ENCODE data around the gene ITPRIP.

ITPRIP gene

DNA sequence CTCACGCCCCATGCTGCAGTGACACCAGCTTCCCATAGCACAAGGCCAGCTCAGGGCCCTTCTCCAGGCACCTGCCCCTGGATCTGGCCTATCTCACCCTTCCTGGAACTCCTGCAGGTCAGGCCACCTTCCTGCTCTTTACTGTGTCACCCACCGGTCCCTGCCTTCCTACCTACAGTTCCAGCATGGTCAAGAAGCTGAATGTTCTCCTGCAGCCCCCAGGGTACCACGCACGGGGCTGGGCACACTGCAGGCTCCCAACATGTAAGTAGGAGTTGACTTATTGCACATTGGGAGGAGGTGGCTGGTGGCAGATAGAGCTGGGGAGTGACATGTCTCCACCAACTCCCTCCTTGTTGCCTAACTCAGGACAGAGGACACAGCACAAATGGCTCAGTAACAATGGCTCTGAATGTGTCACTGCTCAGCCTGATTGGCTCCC lies 14.5 kb downstream of the ITPRIP start:
- Mint-ChIP-seq H3K36me3 (peaks cover 7% of the 10 kb centered on the region), H3K4me3 (peak overlapping the region; percentile 76), H3K9me3 (no peaks in the 10 kb centered on the region), H3K27ac (peak overlapping the region; percentile 95), H3K4me1 (peaks cover 100% of the 10 kb centered on the region), H3K27me3 (no peaks in the 10 kb centered on the region)

- Mint-ChIP-seq H3K36me3 (peaks cover 7% of the 10 kb centered on the region), H3K27ac (peak overlapping the region; percentile 92), H3K27me3 (no peaks in the 10 kb centered on the region), H3K9me3 (no peaks in the 10 kb centered on the region), H3K4me3 (peak overlapping the region; percentile 76), H3K4me1 (peaks cover 100% of the 10 kb centered on the region)
Measured at GRCh38 chr10:104323085-104323484, 15.2 kb downstream of the ITPRIP start.

DNA sequence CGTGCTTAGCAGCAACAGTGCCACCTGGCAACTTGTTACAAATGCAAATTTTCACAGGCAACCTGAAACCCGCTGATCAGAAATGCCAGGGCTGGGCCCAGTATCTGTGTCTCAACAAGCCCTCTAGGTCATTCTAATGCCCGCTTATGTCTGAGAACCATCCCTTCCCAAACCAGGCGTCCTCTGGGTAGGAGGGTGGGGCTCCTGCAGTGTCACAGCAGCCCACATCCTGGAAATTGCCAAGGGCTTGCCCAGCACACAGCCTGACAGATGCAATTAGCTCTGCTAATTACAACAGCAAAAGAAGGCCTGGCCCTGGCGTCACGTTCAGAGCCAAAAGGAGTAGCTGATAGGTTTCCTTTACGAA lies 15.9 kb downstream of the ITPRIP start:
- Mint-ChIP-seq H3K27ac (peak overlapping the region; percentile 92), H3K4me3 (peak overlapping the region; percentile 76), H3K4me1 (peaks cover 100% of the 10 kb centered on the region), H3K36me3 (peaks cover 7% of the 10 kb centered on the region), H3K27me3 (no peaks in the 10 kb centered on the region), H3K9me3 (no peaks in the 10 kb centered on the region)

DNA sequence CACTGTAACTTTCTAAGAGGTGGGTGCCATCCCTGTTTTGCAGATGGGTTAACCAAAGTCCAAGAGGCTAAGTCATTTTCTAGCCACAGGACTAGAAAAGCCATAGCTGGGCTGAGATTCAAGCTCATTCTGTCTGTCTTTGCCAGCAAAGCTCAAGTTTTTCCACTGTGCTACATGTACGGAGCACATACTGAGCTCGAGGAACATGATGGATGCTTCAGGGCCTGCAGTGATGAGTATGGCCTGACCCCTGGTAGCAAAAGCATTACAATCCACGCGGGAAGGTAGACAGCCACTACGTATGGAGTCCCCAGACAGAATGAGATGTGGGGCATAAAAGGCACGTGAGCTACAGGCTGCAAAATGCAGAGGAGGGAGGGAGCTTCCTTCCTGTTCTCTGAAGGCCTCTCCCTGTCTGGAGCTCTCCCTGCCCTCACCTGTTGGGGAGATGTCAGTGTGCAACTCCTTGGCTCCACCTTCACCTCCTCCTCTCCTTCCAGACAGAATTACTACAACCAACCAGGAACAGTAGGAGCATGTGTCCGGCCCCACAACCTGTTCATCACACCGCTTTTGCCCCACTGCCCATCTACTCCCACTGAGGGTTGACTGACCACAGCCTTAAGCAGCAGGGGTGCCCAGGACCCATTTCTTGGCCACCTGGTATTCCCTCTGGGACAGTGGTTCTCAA lies 16.4 kb downstream of the ITPRIP start:
- Mint-ChIP-seq H3K27me3 (no peaks in the 10 kb centered on the region), H3K4me1 (peaks cover 100% of the 10 kb centered on the region), H3K36me3 (peaks cover 7% of the 10 kb centered on the region), H3K9me3 (no peaks in the 10 kb centered on the region), H3K4me3 (peak overlapping the region; percentile 76), H3K27ac (peak overlapping the region; percentile 92)

- Mint-ChIP-seq H3K9me3 (no peaks in the 10 kb centered on the region), H3K27me3 (no peaks in the 10 kb centered on the region), H3K4me1 (peaks cover 96% of the 10 kb centered on the region), H3K4me3 (peak overlapping the region; percentile 76), H3K27ac (no peak overlapping the region), H3K36me3 (peaks cover 4% of the 10 kb centered on the region)
Measured at GRCh38 chr10:104321226-104321625, 17.0 kb downstream of the ITPRIP start.

- H3K4me1 Mint-ChIP-seq: peaks cover 75% of the 10 kb centered on the region
- H3K4me3 Mint-ChIP-seq: peak overlapping the region; percentile 11
- no peaks in the 10 kb centered on the region for H3K9me3 Mint-ChIP-seq
- H3K27ac Mint-ChIP-seq: peak overlapping the region; percentile 30
- peaks cover 3% of the 10 kb centered on the region for H3K36me3 Mint-ChIP-seq
- no peaks in the 10 kb centered on the region for H3K27me3 Mint-ChIP-seq
Measured at GRCh38 chr10:104318810-104319741, 19.2 kb downstream of the ITPRIP start.

DNA sequence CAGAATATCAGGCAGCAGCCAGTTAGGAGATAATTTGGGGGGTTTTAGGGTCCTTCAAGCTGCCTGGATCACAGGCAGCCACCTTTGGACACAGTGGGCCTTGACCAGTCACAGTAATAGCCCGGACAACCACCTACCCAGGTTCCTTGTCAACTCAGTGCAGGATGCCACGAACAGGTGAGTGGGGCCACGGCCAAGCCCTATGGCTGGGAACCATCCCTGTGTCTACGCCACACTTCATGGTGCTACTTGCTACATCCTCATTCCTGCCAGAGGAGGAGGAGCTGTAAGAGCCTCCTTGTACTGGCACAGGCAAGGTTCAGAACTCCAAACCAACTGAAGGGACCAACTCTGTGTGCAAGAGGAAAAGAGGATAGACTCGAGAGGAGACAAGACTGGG lies 19.9 kb downstream of the ITPRIP start:
- H3K4me3 Mint-ChIP-seq: no peak overlapping the region

DNA sequence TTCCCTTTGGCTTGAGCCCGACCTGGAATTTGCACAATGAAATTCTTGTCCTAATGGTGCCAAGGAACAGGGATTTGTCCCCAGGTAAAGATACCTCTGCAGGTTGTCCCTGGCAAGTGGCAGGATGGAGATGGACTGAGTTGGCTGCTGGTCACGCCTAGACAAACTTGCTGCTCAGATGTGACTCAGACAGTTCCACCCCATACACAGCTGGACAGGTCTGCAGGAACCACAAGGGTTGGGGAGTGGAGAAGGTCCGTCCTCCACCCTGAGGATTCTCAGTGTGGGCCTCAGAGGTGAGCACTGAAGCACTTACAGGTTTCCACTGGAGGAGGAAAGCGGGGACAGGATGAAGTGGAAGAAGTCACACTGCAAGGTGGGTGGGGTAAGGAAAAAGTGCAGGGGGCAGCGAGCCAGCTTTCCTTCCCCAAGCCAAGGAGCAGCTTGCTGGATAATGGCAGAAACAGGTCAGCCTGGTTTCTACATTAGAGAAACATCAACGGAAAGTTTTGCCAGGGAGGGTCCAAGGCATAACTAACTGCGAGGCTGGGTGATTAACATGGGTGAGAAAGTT lies 20.5 kb downstream of the ITPRIP start:
- no peak overlapping the region for H3K4me3 Mint-ChIP-seq
- peaks cover 65% of the 10 kb centered on the region for H3K4me1 Mint-ChIP-seq
- peaks cover 5% of the 10 kb centered on the region for H3K36me3 Mint-ChIP-seq
- H3K27ac Mint-ChIP-seq: peak overlapping the region; percentile 59
- H3K9me3 Mint-ChIP-seq: no peaks in the 10 kb centered on the region
- no peaks in the 10 kb centered on the region for H3K27me3 Mint-ChIP-seq

More for the DNA sequence above, 19.9 kb downstream of the ITPRIP start:
- H3K4me1 Mint-ChIP-seq: peaks cover 67% of the 10 kb centered on the region
- no peak overlapping the region for H3K27ac Mint-ChIP-seq
- H3K36me3 Mint-ChIP-seq: peaks cover 5% of the 10 kb centered on the region
- H3K9me3 Mint-ChIP-seq: no peaks in the 10 kb centered on the region
- no peaks in the 10 kb centered on the region for H3K27me3 Mint-ChIP-seq

- Mint-ChIP-seq H3K9me3 (no peaks in the 10 kb centered on the region), H3K36me3 (peaks cover 6% of the 10 kb centered on the region), H3K4me3 (no peak overlapping the region), H3K27me3 (no peaks in the 10 kb centered on the region), H3K27ac (no peak overlapping the region), H3K4me1 (peaks cover 65% of the 10 kb centered on the region)
Measured at GRCh38 chr10:104317269-104317710, 21.0 kb downstream of the ITPRIP start.

- H3K4me3 Mint-ChIP-seq: no peak overlapping the region
- no peaks in the 10 kb centered on the region for H3K9me3 Mint-ChIP-seq
- H3K36me3 Mint-ChIP-seq: peaks cover 8% of the 10 kb centered on the region
- H3K4me1 Mint-ChIP-seq: peaks cover 62% of the 10 kb centered on the region
- no peaks in the 10 kb centered on the region for H3K27me3 Mint-ChIP-seq
- no peak overlapping the region for H3K27ac Mint-ChIP-seq
Measured at GRCh38 chr10:104316321-104317099, 21.8 kb downstream of the ITPRIP start.

DNA sequence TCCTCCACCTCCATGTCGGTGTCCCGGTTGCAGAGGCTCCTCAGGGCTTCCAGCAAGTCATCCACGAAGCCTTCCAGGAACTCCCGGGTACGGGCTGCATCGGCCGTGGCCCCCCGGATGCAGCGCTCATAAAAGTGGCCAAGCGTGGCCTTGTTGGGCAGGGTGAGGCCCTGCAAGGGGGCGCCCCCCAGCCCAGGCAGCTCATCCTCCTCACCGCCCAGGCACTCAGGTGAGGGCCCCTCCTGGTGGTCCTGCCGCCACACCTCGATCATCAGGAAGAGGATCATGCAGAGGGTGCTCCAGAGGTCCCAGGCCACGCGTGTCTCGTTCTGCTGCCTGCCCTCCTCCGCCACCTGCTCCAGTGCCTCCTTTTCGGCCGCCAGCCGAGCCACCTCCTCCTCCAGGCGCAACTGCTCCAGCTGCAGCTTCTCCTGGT lies 22.8 kb downstream of the ITPRIP start:
- Mint-ChIP-seq H3K9me3 (no peaks in the 10 kb centered on the region), H3K36me3 (peaks cover 8% of the 10 kb centered on the region), H3K27me3 (no peaks in the 10 kb centered on the region), H3K4me3 (no peak overlapping the region), H3K4me1 (peaks cover 61% of the 10 kb centered on the region), H3K27ac (no peak overlapping the region)

GRCh38 chr10:104314591-104315485 lies 23.4 kb downstream of the ITPRIP start:
- no peak overlapping the region for H3K4me3 Mint-ChIP-seq
- no peaks in the 10 kb centered on the region for H3K9me3 Mint-ChIP-seq
- H3K36me3 Mint-ChIP-seq: peaks cover 8% of the 10 kb centered on the region
- H3K27me3 Mint-ChIP-seq: no peaks in the 10 kb centered on the region
- H3K4me1 Mint-ChIP-seq: peaks cover 61% of the 10 kb centered on the region
- H3K27ac Mint-ChIP-seq: no peak overlapping the region

DNA sequence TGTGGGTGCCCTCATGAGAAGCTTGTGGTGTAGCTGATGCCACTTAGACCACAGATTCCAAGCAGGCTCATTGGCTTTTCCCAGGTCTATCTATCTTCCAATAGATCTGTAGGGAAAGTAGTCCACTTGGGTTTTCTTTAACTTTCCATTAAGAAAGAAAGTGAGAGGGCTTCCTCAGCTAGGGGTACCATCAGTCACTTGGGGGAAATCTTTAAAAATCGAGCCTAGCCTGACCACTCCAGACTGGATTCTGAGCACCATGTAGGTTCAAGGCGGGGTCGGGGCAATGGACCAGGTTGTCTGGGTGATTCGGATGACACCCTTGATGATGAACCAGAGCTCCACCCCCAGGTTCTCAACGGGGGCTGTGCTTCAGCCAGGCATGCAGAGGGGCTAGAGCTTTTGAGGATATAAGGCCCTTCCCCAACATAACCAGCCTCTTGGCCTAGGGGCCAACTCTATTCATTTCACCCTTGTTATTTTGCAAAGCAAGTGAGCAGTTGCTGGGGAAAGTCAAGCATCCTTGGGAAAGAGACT lies 27.0 kb downstream of the ITPRIP start:
- Mint-ChIP-seq H3K4me1 (peaks cover 65% of the 10 kb centered on the region), H3K27ac (no peak overlapping the region), H3K27me3 (no peaks in the 10 kb centered on the region), H3K36me3 (peaks cover 8% of the 10 kb centered on the region), H3K4me3 (no peak overlapping the region), H3K9me3 (no peaks in the 10 kb centered on the region)
